ENCODE results near the gene GPC3.
"Not testable (repeated sequence)": the region's sequence is repeated elsewhere in the genome, so short reads cannot be mapped to it uniquely, and the experiment has no call there.

Gene GPC3

DNA sequence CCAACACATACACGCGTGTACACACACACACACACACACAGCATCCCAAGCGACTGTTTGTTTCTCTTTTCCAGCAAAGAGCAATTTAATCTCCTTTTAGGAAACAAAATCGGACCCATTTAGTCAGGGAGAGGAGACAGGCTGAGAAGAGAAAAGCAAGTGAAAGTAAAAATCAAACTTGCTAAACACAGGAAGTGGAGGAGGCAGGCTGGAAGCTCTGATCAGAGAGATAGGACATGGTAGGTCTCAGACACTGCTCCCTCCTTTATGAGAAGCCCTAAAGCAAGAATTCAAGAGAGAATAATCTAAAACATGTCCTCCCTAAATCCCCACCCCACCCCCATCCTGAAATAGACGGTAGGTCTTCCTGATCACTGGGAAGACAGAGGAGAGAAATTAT, 62.3 kb downstream of the GPC3 start:
- peak; percentile 18 for DNase-seq

DNA sequence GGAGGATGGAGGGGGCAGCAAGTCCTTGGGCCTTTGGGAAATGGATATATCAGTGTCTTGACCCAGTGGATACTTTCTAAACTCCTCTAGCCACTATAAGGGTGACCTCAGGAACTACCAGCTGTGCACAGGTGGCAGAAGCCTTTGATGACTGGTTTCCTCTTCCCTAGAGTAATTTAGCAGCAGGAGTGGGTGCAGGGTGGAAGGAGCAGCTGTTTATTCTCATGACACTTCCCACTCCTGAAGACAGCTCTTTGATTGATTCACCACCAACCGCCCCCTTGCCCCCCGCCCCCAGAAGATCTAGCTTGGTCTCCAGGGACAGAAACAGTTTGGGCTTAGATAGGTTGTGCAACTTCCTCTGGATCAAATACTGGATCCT, 63.0 kb downstream of the GPC3 start:
- DNase-seq: no peak

DNA sequence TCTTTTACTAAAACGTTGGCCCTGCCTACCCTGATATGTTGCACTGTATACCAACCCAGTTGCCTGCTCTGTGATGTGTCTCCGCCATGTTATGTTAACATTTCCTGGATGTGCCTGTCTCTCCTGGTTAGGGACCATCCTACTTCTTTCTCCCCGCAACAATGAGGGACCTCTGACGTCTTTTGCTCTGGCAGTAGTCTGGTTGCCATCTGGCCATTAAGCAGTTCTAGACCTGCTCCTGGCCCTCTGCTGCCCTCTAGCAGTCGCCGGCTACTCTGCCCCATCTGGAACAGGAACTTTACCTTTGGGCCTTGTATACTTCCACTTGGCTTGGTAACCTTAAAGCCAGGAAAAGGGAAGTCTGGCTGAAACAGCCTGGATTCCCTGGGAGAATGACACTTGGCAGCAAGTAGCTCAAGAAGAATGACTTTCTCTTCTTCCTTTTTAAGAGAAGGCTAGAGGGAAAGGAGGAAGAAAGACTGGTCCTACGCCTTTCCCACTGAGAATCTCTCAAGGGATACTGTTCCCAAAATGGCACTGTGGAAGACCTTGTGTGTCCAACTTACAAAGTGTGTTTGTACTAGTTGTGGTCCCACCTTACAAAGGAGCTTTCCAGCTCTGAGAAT, 63.5 kb downstream of the GPC3 start:
- DNase-seq: peak; percentile 50

DNA sequence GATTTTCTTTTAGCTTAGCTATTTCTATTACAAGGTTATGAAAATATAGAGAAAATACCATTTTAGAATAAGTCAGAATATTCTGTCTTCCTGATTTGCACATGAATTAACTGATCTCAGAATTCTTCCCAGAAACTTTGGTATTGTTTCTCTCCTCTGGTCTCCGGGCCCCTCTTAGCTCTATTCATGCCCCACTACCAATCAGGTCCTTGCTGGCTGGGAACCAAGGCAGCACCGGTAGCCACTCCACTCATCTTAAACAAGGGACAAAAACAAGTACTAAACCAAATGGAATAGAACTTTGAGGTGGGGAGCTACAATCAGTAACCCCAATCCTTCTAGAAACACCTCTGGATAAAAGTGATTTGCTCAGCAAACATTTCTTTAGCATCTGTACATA, 64.3 kb downstream of the GPC3 start:
- DNase-seq: no peak

DNA sequence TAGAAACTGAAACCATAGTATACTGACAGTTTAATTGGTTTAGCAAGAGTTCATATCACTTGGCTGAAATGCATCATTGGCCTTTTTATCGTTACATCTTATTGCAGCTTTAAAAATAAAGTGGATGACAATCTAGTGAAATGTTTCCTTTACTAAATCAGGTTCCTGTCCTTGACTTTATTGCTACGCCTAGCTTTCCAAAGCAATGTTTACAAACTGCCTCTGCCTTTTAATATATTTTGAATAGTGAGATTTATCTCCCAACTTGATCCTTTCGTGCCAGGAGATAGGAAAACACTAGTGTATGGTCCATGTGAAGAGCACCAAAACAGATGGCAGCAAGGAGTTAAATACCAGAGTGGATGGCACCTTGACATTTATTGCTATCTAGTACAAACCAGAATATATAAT, 67.0 kb downstream of the GPC3 start:
- DNase-seq: peak; percentile 3

DNA sequence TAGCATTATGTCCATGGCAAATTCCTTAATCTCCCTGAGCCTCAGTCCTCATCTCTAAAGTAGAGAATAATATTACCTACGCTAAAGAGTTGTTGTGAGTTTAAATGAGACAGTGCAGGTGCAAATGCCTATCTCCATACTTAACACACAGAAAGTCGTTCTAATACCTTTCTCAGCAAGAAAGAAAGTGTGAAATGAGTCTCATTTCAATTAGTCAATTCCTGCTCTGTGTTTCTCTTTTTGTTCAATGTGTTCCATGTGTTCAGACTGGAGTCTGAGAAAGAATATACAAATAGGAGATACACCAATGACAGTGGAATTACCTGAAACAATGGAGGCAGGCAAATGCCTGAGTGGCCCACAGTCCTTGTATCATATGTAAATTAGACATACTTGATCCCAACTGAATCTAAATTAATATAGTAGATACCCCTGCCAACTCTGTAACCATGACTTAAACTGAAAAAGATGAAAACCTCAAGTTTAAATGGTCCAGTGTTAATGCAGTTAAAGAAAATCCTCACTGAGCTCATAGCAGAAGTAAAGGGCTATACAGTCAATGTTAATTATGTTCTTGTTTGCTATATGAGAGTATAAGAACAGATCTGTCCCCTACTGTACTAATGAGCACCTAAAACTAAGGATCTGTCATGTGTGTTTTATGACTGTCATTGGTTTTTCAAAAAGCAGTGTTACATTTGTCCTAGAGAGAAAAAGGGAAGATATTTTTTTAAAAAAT, 68.2 kb downstream of the GPC3 start:
- peak; percentile 6 for DNase-seq

DNA sequence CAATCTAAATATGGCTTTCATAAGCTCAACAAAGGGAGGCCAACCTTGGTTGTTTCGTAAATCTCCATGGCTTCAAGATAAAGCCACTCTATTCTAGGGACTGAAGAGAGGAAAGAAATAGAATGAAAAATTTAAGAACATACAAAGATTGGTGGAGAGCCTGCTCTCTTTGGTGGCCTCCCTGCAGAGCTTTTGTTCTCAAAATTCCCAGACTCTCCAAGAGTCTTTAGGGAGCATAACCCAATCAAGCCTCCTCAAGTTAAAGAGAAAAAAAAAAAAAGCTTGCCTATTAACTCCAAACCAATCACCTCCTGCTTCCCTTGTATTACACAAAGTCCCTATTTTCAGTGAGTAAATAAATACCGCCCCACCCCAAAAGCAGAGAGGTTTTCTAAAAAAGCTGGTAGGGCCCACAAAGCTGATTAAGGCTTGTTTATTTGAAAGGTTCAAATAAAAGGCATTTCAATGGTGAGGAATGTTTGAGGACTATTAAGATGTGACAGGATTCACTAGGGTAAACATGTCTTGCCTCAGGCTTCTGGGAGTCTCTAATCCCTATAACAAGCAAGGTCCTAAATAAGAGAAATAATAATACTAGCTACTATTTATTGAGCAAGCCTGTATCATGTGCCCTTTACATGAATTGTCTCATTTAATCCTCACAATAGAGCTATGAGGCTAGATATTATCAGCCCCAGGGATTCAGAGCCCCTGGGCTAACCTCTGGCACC, 71.6 kb downstream of the GPC3 start:
- no peak for DNase-seq

DNA sequence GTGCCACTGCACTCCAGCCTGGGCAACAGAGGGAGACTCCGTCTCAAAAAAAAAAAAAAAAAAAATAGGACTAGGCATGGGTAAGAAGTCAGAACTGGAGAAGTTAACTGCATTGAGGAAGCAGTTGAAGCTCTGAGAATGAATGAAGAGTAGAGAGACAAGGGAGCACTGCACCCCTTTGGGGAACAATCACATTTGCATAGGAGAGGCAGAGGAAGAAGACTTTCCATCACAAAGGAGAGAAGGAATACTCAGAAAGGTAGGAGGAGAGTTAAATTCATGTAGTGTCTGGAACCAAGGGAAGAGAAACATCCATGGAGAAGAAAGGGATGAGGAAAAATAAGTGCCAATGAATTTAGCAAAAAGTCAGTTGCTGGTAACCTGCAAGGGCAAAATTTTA, 72.4 kb downstream of the GPC3 start:
- DNase-seq: no peak

DNA sequence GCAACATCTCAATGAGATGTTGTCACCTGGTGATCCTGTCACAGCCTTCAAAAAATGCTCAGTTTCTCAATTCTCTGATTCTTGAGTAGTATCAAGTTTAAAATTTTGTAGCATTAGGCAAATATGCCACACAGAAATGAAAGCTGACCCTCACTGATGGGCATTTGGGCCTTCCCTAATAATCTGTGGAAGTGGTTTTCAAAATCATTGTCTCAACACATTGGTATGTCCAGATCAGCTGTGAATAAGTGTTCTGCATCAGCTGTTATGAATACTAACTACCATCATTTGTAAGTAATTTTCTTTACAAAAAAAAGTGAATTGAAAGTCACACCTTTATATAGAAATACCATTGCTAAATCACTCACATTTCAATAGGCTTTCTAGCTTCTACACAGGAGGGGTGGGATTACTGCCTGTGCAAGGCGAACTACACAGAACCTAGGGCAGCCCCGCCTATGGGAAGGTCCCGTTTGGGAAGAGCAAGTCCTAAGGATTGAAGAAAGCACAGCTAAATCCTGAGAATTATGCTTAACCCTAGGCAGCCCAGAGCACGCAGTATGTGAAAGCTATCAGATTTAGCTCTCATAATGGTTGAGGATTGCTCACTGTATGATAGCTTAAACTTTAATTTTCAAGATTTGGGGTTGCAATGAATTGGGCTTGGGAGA, 73.4 kb downstream of the GPC3 start:
- DNase-seq: no peak

DNA sequence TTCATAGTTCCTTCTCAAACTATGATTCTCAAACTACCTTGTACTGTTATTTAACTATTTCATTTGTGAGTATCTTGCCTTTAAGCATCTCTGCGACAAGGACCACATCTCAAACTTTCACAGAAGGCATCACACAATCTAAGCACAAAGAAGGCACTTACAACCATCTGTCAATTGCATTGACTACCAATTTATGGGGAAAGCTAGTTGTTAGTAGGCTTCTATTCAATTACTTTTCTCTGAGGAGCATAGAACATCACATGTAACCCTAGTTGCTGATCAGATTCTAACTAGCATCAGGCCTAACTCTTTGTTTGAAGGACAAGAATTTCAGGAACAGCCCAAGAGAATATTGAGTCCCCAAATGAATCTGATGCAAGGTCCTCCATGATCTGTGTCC, 74.9 kb downstream of the GPC3 start:
- DNase-seq: no peak

DNA sequence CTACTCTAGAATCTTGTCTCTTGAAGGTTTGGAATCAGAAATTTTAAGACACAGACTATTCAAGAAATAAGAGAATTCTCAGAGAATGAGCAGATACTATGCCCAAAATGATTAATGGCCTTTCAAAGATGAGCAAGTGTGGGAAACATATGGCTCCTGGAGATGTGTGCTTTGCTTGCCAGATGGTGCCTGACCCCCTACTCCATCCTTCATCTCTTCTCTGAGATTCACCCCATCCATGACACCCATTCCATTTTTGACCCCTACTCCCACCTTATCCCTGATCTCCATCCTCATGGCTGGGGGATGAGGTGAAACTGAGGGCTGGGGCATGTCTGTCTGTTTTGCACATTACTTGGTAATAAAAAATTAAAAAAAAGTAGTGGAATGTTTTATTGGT, 75.5 kb downstream of the GPC3 start:
- no peak for DNase-seq

DNA sequence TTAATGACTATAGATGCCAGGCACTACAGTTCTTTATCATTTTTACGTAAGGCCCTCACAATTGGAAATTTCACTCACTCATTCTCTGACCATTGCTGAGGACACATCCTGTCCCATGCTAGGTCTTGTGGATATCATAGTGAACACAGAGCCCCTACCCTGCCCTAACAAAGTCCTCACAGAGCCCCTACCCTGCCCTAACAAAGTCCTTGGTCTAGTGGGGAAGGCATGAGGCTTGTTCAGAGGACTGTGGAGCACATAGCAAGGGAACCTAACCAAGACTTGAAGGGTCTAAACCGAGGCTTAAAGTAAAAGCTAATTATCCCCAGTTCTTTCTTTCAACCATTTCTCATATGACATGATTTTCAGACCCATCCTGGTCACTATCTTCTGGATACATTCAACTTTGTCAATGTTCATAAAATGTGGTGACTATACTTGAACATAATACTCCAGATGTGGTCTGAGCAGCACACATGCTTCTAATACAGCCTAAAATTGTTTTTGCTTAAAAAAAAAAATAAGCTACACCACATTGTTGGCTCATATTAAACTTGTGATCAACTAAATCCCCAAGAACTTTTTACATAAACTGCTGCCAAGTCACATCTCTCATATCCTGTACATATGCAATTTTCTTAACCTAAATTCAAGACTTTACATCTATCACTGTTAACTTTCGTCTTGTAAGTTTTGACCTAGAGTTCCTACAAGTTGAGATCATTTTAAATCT, 77.0 kb downstream of the GPC3 start:
- DNase-seq: no peak

DNA sequence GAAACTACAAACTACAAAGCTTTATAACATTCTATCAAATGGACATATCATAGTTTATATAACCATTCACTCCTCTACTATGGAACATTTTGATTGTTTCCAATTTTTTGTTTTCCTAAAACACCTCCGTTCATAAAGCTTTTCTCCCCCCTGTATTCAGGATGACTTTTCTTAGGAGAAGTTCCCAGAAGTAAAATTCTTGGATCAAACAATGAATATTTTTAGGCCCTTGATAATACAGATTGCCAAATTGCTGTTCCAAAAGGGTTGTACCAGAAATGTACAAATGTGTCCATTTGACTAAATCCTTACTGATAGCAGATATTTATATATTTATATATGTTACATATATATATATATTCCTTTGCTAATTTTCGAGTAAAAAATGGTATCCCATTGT, 77.8 kb downstream of the GPC3 start:
- no peak for DNase-seq

DNA sequence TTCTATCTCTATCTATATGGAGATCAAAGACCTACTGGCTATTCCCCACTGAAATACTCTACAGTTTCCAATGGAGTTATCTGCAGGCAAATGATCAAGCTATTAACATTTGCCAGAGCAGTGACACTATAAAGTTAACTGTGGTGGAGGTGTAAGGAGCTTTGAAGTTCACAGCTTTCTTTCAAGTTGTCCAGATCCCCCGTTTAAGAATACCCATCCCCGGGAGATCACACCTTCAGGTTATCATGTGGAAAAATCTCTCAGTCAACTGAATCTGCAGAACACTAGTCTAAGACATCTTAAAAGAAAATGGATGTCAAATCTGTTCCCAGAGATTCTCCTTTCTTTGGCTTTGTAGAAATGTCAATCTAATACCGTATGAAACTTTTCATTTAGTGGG, 80.1 kb downstream of the GPC3 start:
- no peak for DNase-seq

DNA sequence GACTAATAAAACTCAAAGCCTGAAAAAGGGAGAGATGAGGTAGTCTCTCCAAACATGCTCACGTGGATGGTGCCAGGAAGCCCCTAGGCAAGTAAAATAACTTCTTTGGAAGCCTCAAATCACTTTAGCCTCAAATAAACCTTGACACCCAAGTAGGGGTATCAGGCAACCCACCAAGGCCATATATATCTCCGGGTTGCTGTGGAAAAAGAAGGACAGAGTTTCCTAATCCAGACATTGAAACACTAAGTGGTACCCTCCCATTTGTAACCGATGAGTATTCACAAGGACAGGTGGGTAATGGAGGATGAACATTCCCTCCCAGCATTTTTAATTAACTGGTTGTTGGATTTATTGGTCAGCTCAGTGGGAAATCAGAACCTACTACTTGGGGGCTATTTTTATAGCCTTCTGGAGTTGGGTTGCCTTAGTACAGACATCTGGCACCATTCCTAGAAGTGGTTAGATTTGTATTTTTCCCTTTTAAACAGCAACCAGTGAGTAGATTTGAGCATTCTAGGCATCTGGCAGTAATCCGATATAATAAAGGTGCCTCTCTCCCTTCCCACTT, 87.7 kb downstream of the GPC3 start:
- DNase-seq: no peak

DNA sequence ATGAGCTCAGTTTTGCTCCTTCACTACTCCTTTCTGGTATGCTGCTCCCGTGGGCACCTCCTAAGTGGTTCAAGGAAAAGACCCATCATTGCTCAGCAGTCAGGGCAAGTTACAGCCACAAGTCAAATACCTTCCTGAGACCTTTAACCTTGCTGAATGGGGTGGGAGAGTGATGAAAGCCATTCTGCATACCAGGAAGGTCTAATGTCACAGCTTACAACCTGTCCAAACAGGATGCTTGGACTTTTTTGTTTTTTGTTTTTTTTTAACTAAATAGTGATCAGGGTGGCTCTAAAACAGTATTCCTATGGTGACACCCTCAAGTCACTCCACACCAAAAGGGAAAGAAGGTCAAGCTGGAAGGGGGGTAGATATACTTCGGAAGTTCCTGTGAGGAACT, 93.1 kb downstream of the GPC3 start:
- DNase-seq: no peak

DNA sequence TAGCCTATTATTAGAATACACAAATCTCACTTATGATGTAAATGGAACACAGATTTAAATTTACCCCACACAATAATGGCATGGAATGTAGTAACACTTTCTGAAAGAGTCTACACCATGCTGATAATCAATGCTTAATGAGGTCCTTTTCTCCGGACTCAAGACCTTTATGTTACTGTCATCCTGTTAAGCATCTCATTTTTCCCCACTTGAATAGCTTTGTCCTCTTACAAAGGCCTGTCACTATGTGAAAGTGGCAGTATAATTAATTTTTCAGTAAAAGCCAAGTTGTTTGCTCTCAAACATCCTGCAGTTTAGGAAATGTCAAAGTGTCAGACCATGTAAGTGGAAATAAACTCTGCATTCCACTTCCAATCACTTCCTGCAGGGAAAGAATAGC, 96.4 kb downstream of the GPC3 start:
- DNase-seq: no peak

DNA sequence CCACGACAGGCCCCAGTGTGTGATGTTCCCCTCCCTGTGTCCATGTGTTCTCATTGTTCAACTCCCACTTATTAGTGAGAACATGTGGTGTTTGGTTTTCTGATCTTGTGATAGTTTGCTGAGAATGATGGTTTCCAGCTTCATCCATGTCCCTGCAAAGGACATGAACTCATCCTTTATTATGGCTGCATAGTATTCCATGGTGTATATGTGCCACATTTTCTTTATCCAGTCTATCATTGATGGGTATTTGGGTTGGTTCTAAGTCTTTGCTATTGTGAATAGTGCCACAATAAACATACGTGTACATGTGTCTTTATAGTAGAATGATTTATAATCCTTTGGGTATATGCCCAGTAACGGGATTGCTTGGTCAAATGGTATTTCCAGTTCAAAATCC, 97.3 kb downstream of the GPC3 start:
- DNase-seq: not testable (repeated sequence)

DNA sequence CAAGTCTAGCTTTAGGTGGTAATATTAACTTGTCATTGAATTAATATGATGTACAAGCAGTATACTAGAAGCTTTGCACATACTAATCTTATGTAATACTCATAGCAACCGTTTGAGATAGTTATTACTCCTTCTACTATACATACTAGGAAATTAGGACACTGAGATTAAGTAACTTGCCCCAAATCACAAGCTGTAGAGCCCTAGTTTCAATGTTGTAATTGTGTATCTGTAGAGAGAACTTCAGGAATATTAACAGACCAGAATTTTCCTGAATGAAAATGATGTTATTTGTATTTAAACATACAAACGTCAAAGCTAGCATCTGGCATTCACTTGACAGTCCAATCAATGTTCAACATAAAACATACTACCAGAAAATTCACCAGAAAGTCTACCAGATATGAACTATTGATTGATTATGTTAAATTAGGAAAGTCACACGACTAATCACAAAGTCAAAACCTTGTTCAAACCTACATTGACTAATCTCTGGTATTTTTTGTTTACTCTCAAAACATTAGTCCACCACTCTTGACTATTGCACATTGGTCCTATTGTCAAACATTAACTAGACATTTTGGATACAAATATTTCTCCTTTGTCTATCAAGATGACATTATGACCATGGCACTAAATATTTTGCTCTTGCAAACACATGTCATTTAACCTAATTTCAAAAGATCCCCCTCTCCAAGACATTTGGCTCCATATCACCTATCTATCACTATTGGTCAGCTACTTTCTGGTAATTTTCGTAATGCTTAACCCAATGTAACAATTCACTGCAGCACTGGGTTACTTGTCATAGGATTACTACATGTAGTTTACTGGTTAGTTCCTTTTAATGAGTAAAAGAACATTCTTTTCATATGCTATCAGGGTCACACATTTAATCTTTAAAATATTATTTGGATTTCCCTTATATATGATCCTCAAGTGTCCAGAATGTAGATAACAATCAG, 100.7 kb downstream of the GPC3 start:
- no peak for DNase-seq

DNA sequence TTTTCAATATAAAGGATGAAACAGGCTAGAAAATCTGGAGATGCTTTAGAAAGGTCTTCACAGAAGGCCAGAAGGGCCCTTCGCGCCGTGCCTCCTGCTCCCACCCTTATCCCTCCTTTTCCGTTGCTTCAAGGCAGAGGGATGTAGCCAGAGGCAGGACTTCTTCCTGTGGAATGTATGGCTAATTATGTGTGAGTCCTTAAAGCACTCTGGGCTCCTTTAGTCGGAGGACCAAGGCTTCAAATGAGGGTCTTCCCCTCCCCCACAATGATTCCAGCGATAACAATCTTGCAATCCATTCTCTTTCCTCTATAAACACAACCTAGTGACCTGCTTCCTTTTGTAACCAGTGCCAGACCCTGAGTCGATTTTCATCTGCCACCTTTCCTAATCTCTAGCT, 103.5 kb downstream of the GPC3 start:
- DNase-seq: no peak

DNA sequence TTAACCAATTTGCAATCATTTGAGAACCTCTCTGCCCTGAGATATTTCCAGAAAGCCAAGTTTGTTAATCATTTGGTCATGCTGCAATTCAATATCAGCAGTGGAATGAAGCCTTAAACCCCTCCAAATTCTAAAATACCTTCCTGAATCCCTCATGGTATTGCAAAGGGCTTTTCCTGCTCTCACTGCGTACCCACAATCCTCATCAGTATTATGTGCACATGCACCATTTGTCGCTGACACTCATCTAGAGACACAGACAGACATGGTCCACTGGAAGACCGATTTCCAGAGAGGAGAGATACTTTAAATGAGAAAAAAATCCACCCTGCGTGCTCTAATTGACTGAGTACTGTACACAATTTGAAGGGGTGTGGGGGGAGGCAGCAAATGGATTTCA, 104.4 kb downstream of the GPC3 start:
- DNase-seq: no peak

All from activated CD4-positive, alpha-beta T cell treated with anti-CD3 and anti-CD28 coated beads, Interleukin-2, amount 50 U/mL, for 16 hours (primary cell).